ENCODE results near the gene APOF. TPM values are rescaled to one million over a fixed set of nuclear protein-coding genes. Genes with fewer than 3 reads are reported as not detected.

APOF gene
- total and polyA plus RNA-seq, 2 experiments from 2014 or later: not detected

- H3K4me1 ChIP-seq (ENCODE audit: low read depth): peaks cover 6% of the 10 kb centered on the region
- no peak for TF ChIP-seq CTCF (IDR thresholded peaks at IDR 0.05; ENCODE audit: low read depth, low read length)
- peaks cover 4% of the 10 kb centered on the region for H3K27me3 ChIP-seq
- peak; percentile 99 to 100 for DNase-seq (ENCODE audit: low read depth in 1 of 2, low spot score in 1 of 2)
- peak within 1 kb of the TSS; percentile 52 for H3K27ac ChIP-seq
- peaks cover 4% of the 10 kb centered on the region for H3K36me3 ChIP-seq
- no peaks in the 10 kb centered on the region for H3K9me3 ChIP-seq (ENCODE audit: low read depth)
- peak within 1 kb of the TSS; percentile 73 for H3K4me3 ChIP-seq
These were observed 2.5 kb downstream of the APOF start, which contains the start of gene STAT2 for GRCh38 chr12:56359851-56360767. Gene STAT2, minus strand, starts transcription at chr12:56360107. Its CDS starts 3,536 bp downstream, at chr12:56356571.

- no peaks in the 10 kb centered on the region for H3K9me3 ChIP-seq (ENCODE audit: low read depth)
- peaks cover 6% of the 10 kb centered on the region for H3K4me1 ChIP-seq (ENCODE audit: low read depth)
- no peak for TF ChIP-seq CTCF (IDR thresholded peaks at IDR 0.05; ENCODE audit: low read depth, low read length)
- peak in 1 of 2 donors; percentile 85 for DNase-seq (ENCODE audit: low read depth in 1 of 2, low spot score in 1 of 2)
- peaks cover 4% of the 10 kb centered on the region for H3K27me3 ChIP-seq
- no peak overlapping the region for H3K27ac ChIP-seq
- H3K4me3 ChIP-seq: peak overlapping the region; percentile 73
- H3K36me3 ChIP-seq: peaks cover 9% of the 10 kb centered on the region
These were observed 3.7 kb downstream of the APOF start for GRCh38 chr12:56358836-56359532.

- Histone ChIP-seq H3K9me3 (ENCODE audit: low read depth) (no peaks in the 10 kb centered on the region), H3K27ac (no peak overlapping the region), H3K27me3 (no peaks in the 10 kb centered on the region), H3K4me3 (no peak overlapping the region), H3K4me1 (ENCODE audit: low read depth) (no peaks in the 10 kb centered on the region), H3K36me3 (peaks cover 42% of the 10 kb centered on the region)
- no peak for DNase-seq (ENCODE audit: low read depth in 1 of 2, low spot score in 1 of 2)
- TF ChIP-seq CTCF (IDR thresholded peaks at IDR 0.05; ENCODE audit: low read depth, low read length): no peak
These were observed 11.3 kb downstream of the APOF start for GRCh38 chr12:56351325-56351724.

DNA sequence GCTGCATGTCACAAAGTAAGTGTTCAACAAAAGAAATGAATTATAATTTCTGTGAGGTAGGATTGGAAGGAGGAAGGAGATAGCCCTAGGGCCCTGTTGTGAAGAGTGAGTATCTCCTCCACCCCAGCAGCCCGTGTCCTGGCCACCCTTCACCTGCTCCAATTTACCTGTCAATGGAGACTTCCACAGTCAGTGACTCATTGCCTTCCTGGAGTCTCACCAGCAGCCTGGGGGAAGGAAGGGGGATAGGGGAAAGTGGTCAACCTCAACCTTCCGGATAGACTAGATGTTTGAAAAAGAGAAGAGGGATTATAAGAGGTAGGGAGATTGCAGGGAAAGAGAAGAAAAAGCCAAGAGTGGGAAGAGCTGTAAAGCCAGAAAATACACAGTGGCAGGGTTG is 12.0 kb downstream of the APOF start:
- no peak for DNase-seq (ENCODE audit: low read depth in 1 of 2, low spot score in 1 of 2)

More for the DNA sequence above, 12.0 kb downstream of the APOF start:
- H3K9me3 ChIP-seq (ENCODE audit: low read depth): no peaks in the 10 kb centered on the region
- H3K4me1 ChIP-seq (ENCODE audit: low read depth): no peaks in the 10 kb centered on the region
- H3K4me3 ChIP-seq: no peak overlapping the region
- no peak for TF ChIP-seq CTCF (IDR thresholded peaks at IDR 0.05; ENCODE audit: low read depth, low read length)
- H3K36me3 ChIP-seq: peaks cover 47% of the 10 kb centered on the region
- no peak overlapping the region for H3K27ac ChIP-seq
- no peaks in the 10 kb centered on the region for H3K27me3 ChIP-seq
